ENCODE data around the gene TMPRSS3.

Gene TMPRSS3

GRCh38 chr21:42367367-42368165 lies 28.3 kb downstream of the TMPRSS3 start:
- TF ChIP-seq CTCF (IDR thresholded peaks at IDR 0.05; ENCODE audit: borderline replicate concordance, insufficient read depth, low read depth, low read length), result no peak

GRCh38 chr21:42366292-42367010 lies 29.4 kb downstream of the TMPRSS3 start, which contains the start of gene TFF1:
TFF1 (minus strand) TSS chr21:42366535; CDS start chr21:42366495, 40 bp downstream.
- no peak within 1 kb of the TSS for H3K4me3 ChIP-seq (ENCODE audit: low read depth, low read length)
- TF ChIP-seq CTCF (IDR thresholded peaks at IDR 0.05; ENCODE audit: borderline replicate concordance, insufficient read depth, low read depth, low read length), result no peak

More at GRCh38 chr21:42367367-42368165, 28.3 kb downstream of the TMPRSS3 start:
- H3K4me3 ChIP-seq (ENCODE audit: low read depth, low read length), result no peak overlapping the region

GRCh38 chr21:42365770-42366169 lies 30.1 kb downstream of the TMPRSS3 start:
- no peak overlapping the region for H3K4me3 ChIP-seq (ENCODE audit: low read depth, low read length)
- no peak for TF ChIP-seq CTCF (IDR thresholded peaks at IDR 0.05; ENCODE audit: borderline replicate concordance, insufficient read depth, low read depth, low read length)

- no peak overlapping the region for H3K4me3 ChIP-seq (ENCODE audit: low read depth, low read length)
- no peak for TF ChIP-seq CTCF (IDR thresholded peaks at IDR 0.05; ENCODE audit: borderline replicate concordance, insufficient read depth, low read depth, low read length)
Observed at GRCh38 chr21:42364304-42364865, 31.5 kb downstream of the TMPRSS3 start.

- no peak overlapping the region for H3K4me3 ChIP-seq (ENCODE audit: low read depth, low read length)
- TF ChIP-seq CTCF (IDR thresholded peaks at IDR 0.05; ENCODE audit: borderline replicate concordance, insufficient read depth, low read depth, low read length), result no peak
Observed at GRCh38 chr21:42363312-42363711, 32.5 kb downstream of the TMPRSS3 start.

- no peak for TF ChIP-seq CTCF (IDR thresholded peaks at IDR 0.05; ENCODE audit: borderline replicate concordance, insufficient read depth, low read depth, low read length)
- no peak overlapping the region for H3K4me3 ChIP-seq (ENCODE audit: low read depth, low read length)
Observed at GRCh38 chr21:42362700-42363099, 33.2 kb downstream of the TMPRSS3 start.
